B cell (primary cell): Measurements from ENCODE around the gene AVEN. TPM values are rescaled to one million over a fixed set of nuclear protein-coding genes. Genes with fewer than 3 reads are reported as not detected.

Experiments used
- ATAC-seq: fragments of 200-7000 bp; cut with Tn5 transposase; one replicate; pipeline ENCODE4 v1.10.0; 2021; ENCODE audit warnings: low read depth, mild to moderate bottlenecking, moderate number of reproducible peaks, moderate library complexity
- CTCF ChIA-PET: fragments of 350-600 bp; sonication (Branson Sonifier 250); formaldehyde crosslinking; loops from one replicate; lab custom pipeline; 2021; ENCODE audit warnings: antibody characterized with exemption, inconsistent platforms; lab: Charles Lee
- POLR2A ChIA-PET: fragments of 350-600 bp; sonication (Branson Sonifier 250); formaldehyde crosslinking; loops from one replicate; lab custom pipeline; 2021; ENCODE audit warnings: antibody characterized with exemption; lab: Charles Lee
- DNase-seq: peaks from one replicate; pipeline ENCODE4 v3.0.0; 2013
- H2AFZ ChIP-seq: 2 replicates; pipeline ENCODE4 v1.6.1; 2012; ENCODE audit warnings: mild to moderate bottlenecking, low read depth, low read length; ENCODE audit not compliant: insufficient read depth, poor library complexity, severe bottlenecking
- H3K27ac ChIP-seq, 2 donors: 1 replicate in 1 of 2; 2 replicates in 1 of 2; pipeline ENCODE4 v1.5.1; 2012 to 2013; ENCODE audit warnings: low read length in 2 of 2, mild to moderate bottlenecking in 2 of 2, moderate library complexity in 1 of 2
- H3K27me3 ChIP-seq, 4 experiments: fragments of 200-600 bp in 1 of 4; sonication (generic) in 1 of 4; replicated peaks in 1 of 4; 1 replicate in 2 of 4; 2 replicates in 2 of 4; pipeline versions ENCODE4 v1.6.1 to v1.7.0; 2013 to 2016; ENCODE audit warnings: low read length in 3 of 4, mild to moderate bottlenecking in 2 of 4, mixed read lengths in 1 of 4, moderate library complexity in 1 of 4; ENCODE audit not compliant: insufficient read depth in 4 of 4, control insufficient read depth in 3 of 4; ENCODE audit errors: control extremely low read depth in 1 of 4
- H3K36me3 ChIP-seq, 2 experiments: replicated peaks in 1 of 2; 1 replicate in 1 of 2; 2 replicates in 1 of 2; pipeline versions ENCODE4 v1.6.1 to v1.7.1; 2013; ENCODE audit warnings: low read length in 1 of 2; ENCODE audit not compliant: insufficient read depth in 2 of 2, control insufficient read depth in 1 of 2; ENCODE audit errors: control extremely low read depth in 1 of 2, extremely low read depth in 1 of 2
- H3K4me1 ChIP-seq, 2 donors: fragments of 200-600 bp in 1 of 2; sonication (generic) in 1 of 2; 1 replicate in 1 of 2; 2 replicates in 1 of 2; pipeline versions ENCODE4 v1.5.1 to v1.6.1; 2013 to 2017; ENCODE audit warnings: low read length in 2 of 2; ENCODE audit not compliant: control insufficient read depth in 2 of 2, insufficient read depth in 2 of 2
- H3K4me2 ChIP-seq: replicated peaks from 2 replicates; pipeline ENCODE3; 2012; ENCODE audit warnings: mild to moderate bottlenecking, low read depth, low read length; ENCODE audit not compliant: poor library complexity, severe bottlenecking
- H3K4me3 ChIP-seq, 5 experiments: fragments of 200-600 bp in 1 of 5; sonication (generic) in 1 of 5; 1 replicate in 3 of 5; 2 replicates in 2 of 5; pipeline versions ENCODE4 v1.5.1 to v1.7.0; 2011 to 2016; ENCODE audit warnings: low read length in 4 of 5, mild to moderate bottlenecking in 4 of 5, low read depth in 2 of 5, control low read depth in 1 of 5, moderate library complexity in 1 of 5; ENCODE audit not compliant: insufficient read depth in 1 of 5; ENCODE audit errors: control extremely low read depth in 1 of 5, extremely low read depth in 1 of 5
- H3K79me2 ChIP-seq: fragments of 200-600 bp; sonication (generic); one replicate; pipeline ENCODE4 v1.6.0; 2016; ENCODE audit warnings: low read length; ENCODE audit not compliant: control insufficient read depth, insufficient read depth
- H3K9ac ChIP-seq: fragments of 200-600 bp; sonication (generic); 2 replicates; pipeline ENCODE4 v1.6.1; 2017; ENCODE audit warnings: mild to moderate bottlenecking, low read length, moderate library complexity
- H3K9me3 ChIP-seq, 3 donors: one replicate each; pipeline versions ENCODE4 v1.6.1 to v1.7.1; 2013; ENCODE audit warnings: low read length in 2 of 3; ENCODE audit not compliant: control insufficient read depth in 2 of 3, insufficient read depth in 1 of 3; ENCODE audit errors: control extremely low read depth in 1 of 3
- H4K20me1 ChIP-seq: 2 replicates; pipeline ENCODE4 v1.6.0; 2012; ENCODE audit warnings: mild to moderate bottlenecking, low read length; ENCODE audit not compliant: insufficient read depth, control insufficient read depth, poor library complexity, severe bottlenecking
- H3K27ac Mint-ChIP-seq: one replicate; pipeline ENCODE4 v1.8.0; 2021; ENCODE audit warnings: mixed read lengths
- H3K27me3 Mint-ChIP-seq: one replicate; pipeline ENCODE4 v1.8.0; 2021; ENCODE audit warnings: mixed read lengths
- H3K4me1 Mint-ChIP-seq: one replicate; pipeline ENCODE4 v1.8.0; 2021; ENCODE audit warnings: mixed read lengths
- H3K4me3 Mint-ChIP-seq: one replicate; pipeline ENCODE4 v1.8.0; 2021; ENCODE audit warnings: mixed read lengths
- H3K9me3 Mint-ChIP-seq: one replicate; pipeline ENCODE4 v1.8.0; 2022; ENCODE audit warnings: mixed read lengths; ENCODE audit not compliant: insufficient read depth
- CTCF ChIP-seq: fragments of 200-600 bp; IDR thresholded peaks from one replicate; pipeline ENCODE4 v1.8.0; 2022; ENCODE audit warnings: antibody characterized with exemption, mild to moderate bottlenecking
- EZH2 ChIP-seq: IDR thresholded peaks from 2 replicates; pipeline ENCODE4 v1.6.1; 2012; ENCODE audit warnings: borderline replicate concordance, low read depth, mild to moderate bottlenecking, moderate library complexity, low read length; ENCODE audit not compliant: insufficient read depth, poor library complexity, severe bottlenecking
- WGBS: methylation state at CpG from one replicate; pipeline ENCODE4 v1.1.5; 2013; ENCODE audit warnings: missing lambda C conversion rate; ENCODE audit not compliant: insufficient coverage; 5-methylcytosine and 5-hydroxymethylcytosine counted together
- intact Hi-C: fragments of 100-400 bp; cut with micrococcal nuclease; formaldehyde crosslinking; loops from one replicate; pipeline ENCODE4 v1.10.0; 2022
- polyA plus RNA-seq: library from polyadenylated mRNA; depleted of rRNA; stranded (reverse); fragments of >200 nt; gene quantifications from 2 replicates; pipeline ENCODE4 v1.2.3, GENCODE V29; 2012
- total RNA-seq, 2 donors: library from RNA; stranded (reverse); fragments of 120-200 nt in 1 of 2; gene quantifications; 1 replicate in 1 of 2; 2 replicates in 1 of 2; pipeline versions ENCODE4 v1.2.3 to v1.2.4, GENCODE V29; 2013 to 2022

The AVEN gene
- total and polyA plus RNA-seq, 2 donors (not counting 1 experiment from before 2014, with no cell fraction given), result 1.8 to 8.2 TPM

GRCh38 chr15:34025252-34025651 is 13.8 kb downstream of the AVEN start:
- intact Hi-C loops, result no loop called here
- CTCF ChIA-PET, result no interaction called here
- no peak overlapping the region for H3K4me3 ChIP-seq
- Mint-ChIP-seq H3K27me3 (no peaks in the 10 kb centered on the region), H3K4me1 (peaks cover 2% of the 10 kb centered on the region), H3K4me3 (no peak overlapping the region), H3K9me3 (no peaks in the 10 kb centered on the region), H3K27ac (no peak overlapping the region)
- POLR2A ChIA-PET, result no interaction called here
- H3K79me2 ChIP-seq, result peaks cover 7% of the 10 kb centered on the region
- ATAC-seq, result no peak
- no peaks in the 10 kb centered on the region for H3K4me1 ChIP-seq
- H2AFZ ChIP-seq, result no peak overlapping the region
- peaks cover 0 to 13% (median 1%) of the 10 kb centered on the region in 3 donors for H3K9me3 ChIP-seq
- no peak overlapping the region for H3K4me2 ChIP-seq
- WGBS, result no CpG with 5 or more reads among the region's 3 CpGs
- no peaks in the 10 kb centered on the region for H3K27me3 ChIP-seq
- TF ChIP-seq CTCF (no peak), EZH2 (no peak)
- no peaks in the 10 kb centered on the region for H4K20me1 ChIP-seq
- H3K36me3 ChIP-seq, result no peaks in the 10 kb centered on the region
- no peak overlapping the region for H3K9ac ChIP-seq
- H3K27ac ChIP-seq, result no peak overlapping the region
- no peak for DNase-seq

- H4K20me1 ChIP-seq, result no peaks in the 10 kb centered on the region
- ChIA-PET POLR2A (no interaction called here), CTCF (no interaction called here)
- Mint-ChIP-seq H3K4me3 (no peak overlapping the region), H3K27me3 (no peaks in the 10 kb centered on the region), H3K9me3 (no peaks in the 10 kb centered on the region), H3K27ac (no peak overlapping the region), H3K4me1 (peaks cover 2% of the 10 kb centered on the region)
- ATAC-seq (no peak), DNase-seq (no peak)
- no peak overlapping the region for H3K4me2 ChIP-seq
- H3K27ac ChIP-seq, result no peak overlapping the region
- H3K4me3 ChIP-seq, result no peak overlapping the region
- no CpG with 5 or more reads among the region's 1 CpG for WGBS
- no peak overlapping the region for H2AFZ ChIP-seq
- no peaks in the 10 kb centered on the region for H3K27me3 ChIP-seq
- no peak for TF ChIP-seq CTCF
- no peak for TF ChIP-seq EZH2
- no peaks in the 10 kb centered on the region for H3K36me3 ChIP-seq
- no peaks in the 10 kb centered on the region for H3K4me1 ChIP-seq
- peaks cover 0 to 13% (median 2%) of the 10 kb centered on the region in 3 donors for H3K9me3 ChIP-seq
- no peak overlapping the region for H3K9ac ChIP-seq
- intact Hi-C loops, result no loop called here
- peaks cover 4% of the 10 kb centered on the region for H3K79me2 ChIP-seq
Measured at GRCh38 chr15:34023907-34024306, 15.1 kb downstream of the AVEN start.
